ENCODE results near the gene MSH2.
"Not testable (repeated sequence)": the region's sequence is repeated elsewhere in the genome, so short reads cannot be mapped to it uniquely, and the experiment has no call there.

Gene MSH2

GRCh38 chr2:47497843-47498460 is 95.0 kb downstream of the MSH2 start:
- Histone ChIP-seq H3K36me3 (peaks cover 8% of the 10 kb centered on the region), H3K27ac (no peak overlapping the region), H3K27me3 (ENCODE audit: insufficient read depth, low read depth, severe bottlenecking) (no peaks in the 10 kb centered on the region), H3K9me3 (ENCODE audit: severe bottlenecking) (peaks cover 16% of the 10 kb centered on the region), H3K4me3 (ENCODE audit: low read depth, low read length) (no peak overlapping the region)
- DNase-seq = no peak
- TF ChIP-seq CTCF (IDR thresholded peaks at IDR 0.05; ENCODE audit: low read depth, low read length) = no peak

- Histone ChIP-seq H3K27ac (no peak overlapping the region), H3K9me3 (ENCODE audit: severe bottlenecking) (peaks cover 17% of the 10 kb centered on the region), H3K4me3 (ENCODE audit: low read depth, low read length) (no peak overlapping the region), H3K27me3 (ENCODE audit: insufficient read depth, low read depth, severe bottlenecking) (no peaks in the 10 kb centered on the region), H3K36me3 (peaks cover 8% of the 10 kb centered on the region)
- no peak for TF ChIP-seq CTCF (IDR thresholded peaks at IDR 0.05; ENCODE audit: low read depth, low read length)
- no peak for DNase-seq
Measured at GRCh38 chr2:47499093-47499492, 96.1 kb downstream of the MSH2 start.

GRCh38 chr2:47499621-47500309 is 96.8 kb downstream of the MSH2 start:
- peaks cover 8% of the 10 kb centered on the region for H3K36me3 ChIP-seq
- H3K9me3 ChIP-seq (ENCODE audit: severe bottlenecking) = peaks cover 23% of the 10 kb centered on the region
- no peaks in the 10 kb centered on the region for H3K27me3 ChIP-seq (ENCODE audit: insufficient read depth, low read depth, severe bottlenecking)
- no peak overlapping the region for H3K4me3 ChIP-seq (ENCODE audit: low read depth, low read length)
- no peak for DNase-seq
- TF ChIP-seq CTCF (IDR thresholded peaks at IDR 0.05; ENCODE audit: low read depth, low read length) = no peak
- no peak overlapping the region for H3K27ac ChIP-seq

- no peak for TF ChIP-seq CTCF (IDR thresholded peaks at IDR 0.05; ENCODE audit: low read depth, low read length)
- Histone ChIP-seq H3K9me3 (ENCODE audit: severe bottlenecking) (peaks cover 35% of the 10 kb centered on the region), H3K27ac (no peak overlapping the region), H3K36me3 (peaks cover 8% of the 10 kb centered on the region), H3K27me3 (ENCODE audit: insufficient read depth, low read depth, severe bottlenecking) (no peaks in the 10 kb centered on the region), H3K4me3 (ENCODE audit: low read depth, low read length) (no peak overlapping the region)
- no peak for DNase-seq
Measured at GRCh38 chr2:47501374-47502200, 98.6 kb downstream of the MSH2 start.

- H3K27me3 ChIP-seq (ENCODE audit: insufficient read depth, low read depth, severe bottlenecking); H3K36me3 ChIP-seq; H3K27ac ChIP-seq; H3K4me3 ChIP-seq (ENCODE audit: low read depth, low read length); DNase-seq: not testable (repeated sequence)
- peaks cover 35% of the 10 kb centered on the region for H3K9me3 ChIP-seq (ENCODE audit: severe bottlenecking)
Measured at GRCh38 chr2:47502498-47502897, 99.5 kb downstream of the MSH2 start.

- Histone ChIP-seq H3K36me3 (peaks cover 8% of the 10 kb centered on the region), H3K27ac (no peak overlapping the region), H3K4me3 (ENCODE audit: low read depth, low read length) (no peak overlapping the region), H3K9me3 (ENCODE audit: severe bottlenecking) (peaks cover 42% of the 10 kb centered on the region), H3K27me3 (ENCODE audit: insufficient read depth, low read depth, severe bottlenecking) (no peaks in the 10 kb centered on the region)
- DNase-seq = no peak
- no peak for TF ChIP-seq CTCF (IDR thresholded peaks at IDR 0.05; ENCODE audit: low read depth, low read length)
Measured at GRCh38 chr2:47503481-47504070, 100.6 kb downstream of the MSH2 start.

Measured in WERI-Rb-1 (cell line).